T follicular helper cell (primary cell): ENCODE data around the gene ANKMY1.

ENCODE experiments used
- DNase-seq: peaks from one replicate; pipeline ENCODE4 v3.0.0-alpha.2; 2020; ENCODE audit warnings: low read depth

Gene ANKMY1

GRCh38 chr2:240472078-240472790 is 85.6 kb downstream of the ANKMY1 start:
- no peak for DNase-seq

DNA sequence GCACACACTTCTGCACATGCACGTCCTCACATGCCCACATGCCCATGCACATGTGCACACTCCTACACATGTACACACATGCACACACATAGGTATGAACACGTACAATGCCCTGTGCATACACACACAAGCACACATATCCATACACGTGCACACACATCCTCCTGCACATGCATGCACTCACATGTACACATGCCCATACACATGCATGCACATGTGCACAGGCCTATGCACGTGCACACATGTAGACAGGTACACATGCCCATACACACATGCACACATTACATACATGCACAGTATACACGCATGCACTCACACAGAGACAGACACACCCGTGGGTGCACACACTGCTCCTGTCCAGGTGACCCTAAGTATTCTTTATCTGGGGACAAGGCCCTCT is 88.0 kb downstream of the ANKMY1 start:
- DNase-seq: no peak

- no peak for DNase-seq
Observed at GRCh38 chr2:240469239-240469636, 88.5 kb downstream of the ANKMY1 start.

GRCh38 chr2:240468303-240469238 is 89.2 kb downstream of the ANKMY1 start:
- no peak for DNase-seq

- no peak for DNase-seq
Observed at GRCh38 chr2:240467659-240468302, 90.0 kb downstream of the ANKMY1 start.

DNA sequence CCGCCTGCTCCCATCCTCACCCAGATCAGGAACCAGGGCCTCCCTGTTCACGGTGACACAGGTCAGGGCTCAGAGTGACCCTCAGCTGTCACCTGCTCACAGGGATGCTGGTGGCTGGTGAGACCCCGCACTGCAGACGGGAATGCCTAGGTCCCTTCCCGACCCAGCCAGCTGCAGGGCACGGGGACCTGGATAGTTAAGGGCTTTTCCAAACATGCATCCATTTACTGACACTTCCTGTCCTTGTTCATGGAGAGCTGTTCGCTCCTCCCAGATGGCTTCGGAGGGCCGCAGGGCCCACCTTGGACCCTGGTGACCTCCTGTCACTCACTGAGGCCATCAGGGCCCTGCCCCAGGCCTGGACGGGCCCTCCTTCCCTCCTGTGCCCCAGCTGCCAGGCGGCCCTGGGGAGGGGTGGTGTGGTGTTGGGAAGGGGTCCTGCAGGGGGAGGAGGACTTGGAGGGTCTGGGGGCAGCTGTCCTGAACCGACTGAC is 90.6 kb downstream of the ANKMY1 start:
- DNase-seq: no peak

DNA sequence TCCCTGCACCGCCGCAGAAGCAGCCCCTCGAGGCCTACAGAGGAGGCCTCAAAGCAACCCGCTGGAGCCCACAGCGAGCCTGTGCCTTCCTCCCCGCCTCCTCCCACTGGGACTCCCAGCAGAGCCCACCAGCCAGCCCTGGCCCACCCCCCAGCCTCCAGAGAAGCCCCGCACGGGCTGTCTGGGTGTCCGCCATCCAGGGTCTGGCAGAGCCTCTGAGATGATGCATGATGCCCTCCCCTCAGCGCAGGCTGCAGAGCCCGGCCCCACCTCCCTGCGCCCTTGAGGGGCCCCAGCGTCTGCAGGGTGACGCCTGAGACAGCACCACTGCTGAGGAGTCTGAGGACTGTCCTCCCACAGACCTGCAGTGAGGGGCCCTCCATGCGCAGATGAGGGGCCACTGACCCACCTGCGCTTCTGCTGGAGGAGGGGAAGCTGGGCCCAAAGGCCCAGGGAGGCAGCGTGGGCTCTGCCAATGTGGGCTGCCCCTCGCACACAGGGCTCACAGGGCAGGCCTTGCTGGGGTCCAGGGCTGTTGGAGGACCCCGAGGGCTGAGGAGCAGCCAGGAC is 91.1 kb downstream of the ANKMY1 start:
- no peak for DNase-seq

DNA sequence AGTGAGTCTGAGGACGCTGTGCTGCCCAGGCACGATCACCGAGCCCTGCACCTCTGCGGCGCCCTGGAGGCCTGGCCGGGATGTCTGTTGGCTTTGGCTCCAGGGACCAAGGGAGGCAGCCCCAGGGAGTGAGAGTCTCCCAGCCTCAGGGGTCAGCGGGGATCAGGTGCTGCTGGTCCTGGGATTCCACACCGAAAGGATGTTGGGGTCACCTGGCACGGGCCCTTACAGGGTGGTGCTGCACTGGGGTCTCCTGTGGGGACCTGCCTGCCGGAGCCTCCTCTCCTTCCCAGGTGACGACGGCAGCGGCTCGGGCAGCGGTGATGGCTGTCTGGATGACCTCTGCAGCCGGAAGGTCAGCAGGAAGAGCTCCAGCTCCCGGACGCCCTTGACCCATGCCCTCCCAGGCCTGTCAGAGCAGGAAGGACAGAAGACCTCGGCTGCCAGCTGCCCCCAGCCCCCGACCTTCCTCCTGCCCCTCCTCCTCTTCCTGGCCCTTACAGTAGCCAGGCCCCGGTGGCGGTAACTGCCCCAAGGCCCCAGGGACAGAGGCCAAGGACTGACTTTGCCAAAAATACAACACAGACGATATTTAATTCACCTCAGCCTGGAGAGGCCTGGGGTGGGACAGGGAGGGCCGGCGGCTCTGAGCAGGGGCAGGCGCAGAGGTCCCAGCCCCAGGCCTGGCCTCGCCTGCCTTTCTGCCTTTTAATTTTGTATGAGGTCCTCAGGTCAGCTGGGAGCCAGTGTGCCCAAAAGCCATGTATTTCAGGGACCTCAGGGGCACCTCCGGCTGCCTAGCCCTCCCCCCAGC is 91.8 kb downstream of the ANKMY1 start:
- DNase-seq: no peak

GRCh38 chr2:240465268-240465764 is 92.5 kb downstream of the ANKMY1 start:
- DNase-seq: no peak

DNA sequence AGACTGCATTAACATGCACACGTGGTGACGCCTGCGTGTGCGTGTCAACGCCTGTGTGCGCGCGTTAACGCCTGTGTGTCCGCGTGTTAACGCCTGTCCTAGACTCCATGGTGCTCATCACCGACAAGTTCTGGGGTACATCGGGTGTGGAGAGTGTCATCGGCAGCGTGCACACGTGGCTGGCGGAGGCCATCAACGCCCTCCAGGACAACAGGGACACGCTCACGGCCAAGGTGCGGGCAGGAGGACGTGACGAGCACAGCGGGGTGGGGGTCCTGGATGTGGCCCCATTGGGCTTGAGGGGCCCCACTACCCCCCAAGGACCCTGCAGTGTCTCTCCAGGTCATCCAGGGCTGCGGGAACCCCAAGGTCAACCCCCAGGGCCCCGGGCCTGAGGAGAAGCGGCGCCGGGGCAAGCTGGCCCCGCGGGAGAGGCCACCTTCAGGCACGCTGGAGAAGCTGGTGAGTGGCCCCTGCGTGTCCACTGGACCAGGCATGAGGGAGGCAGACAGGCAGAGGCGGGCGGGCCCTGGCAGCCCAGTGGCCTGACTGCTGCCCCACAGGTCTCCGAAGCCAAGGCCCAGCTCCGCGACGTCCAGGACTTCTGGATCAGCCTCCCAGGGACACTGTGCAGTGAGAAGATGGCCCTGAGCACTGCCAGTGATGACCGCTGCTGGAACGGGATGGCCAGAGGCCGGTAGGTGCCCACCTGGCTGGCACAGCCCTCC is 93.1 kb downstream of the ANKMY1 start:
- DNase-seq: no peak

DNA sequence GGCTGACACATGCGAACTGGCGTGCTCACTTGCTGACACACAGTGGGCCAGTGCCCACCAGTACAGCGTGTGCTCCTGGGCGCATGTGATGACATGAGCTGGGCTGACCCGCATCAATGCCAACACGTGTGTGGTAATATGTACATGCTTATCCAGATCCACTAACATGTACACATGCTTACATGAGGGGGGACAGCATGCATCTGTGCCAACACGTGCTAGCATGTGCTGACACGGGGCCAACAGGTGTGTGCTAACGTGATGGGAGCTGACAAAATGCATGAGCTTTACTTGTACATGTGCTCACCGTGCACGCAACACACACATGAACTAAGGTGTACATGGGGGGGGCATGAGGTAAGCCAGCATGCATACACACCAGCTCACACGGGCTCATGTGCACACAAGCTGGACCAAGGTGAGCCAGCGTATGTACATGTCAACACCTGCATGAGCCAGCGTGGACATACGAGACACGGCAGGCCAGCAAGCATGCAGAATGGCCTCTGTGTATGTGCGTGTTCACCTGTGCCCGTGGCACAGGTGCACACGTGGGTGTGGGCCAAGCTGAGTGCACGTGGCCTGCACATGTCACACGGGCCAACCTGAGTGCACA is 93.8 kb downstream of the ANKMY1 start:
- DNase-seq: no peak

DNA sequence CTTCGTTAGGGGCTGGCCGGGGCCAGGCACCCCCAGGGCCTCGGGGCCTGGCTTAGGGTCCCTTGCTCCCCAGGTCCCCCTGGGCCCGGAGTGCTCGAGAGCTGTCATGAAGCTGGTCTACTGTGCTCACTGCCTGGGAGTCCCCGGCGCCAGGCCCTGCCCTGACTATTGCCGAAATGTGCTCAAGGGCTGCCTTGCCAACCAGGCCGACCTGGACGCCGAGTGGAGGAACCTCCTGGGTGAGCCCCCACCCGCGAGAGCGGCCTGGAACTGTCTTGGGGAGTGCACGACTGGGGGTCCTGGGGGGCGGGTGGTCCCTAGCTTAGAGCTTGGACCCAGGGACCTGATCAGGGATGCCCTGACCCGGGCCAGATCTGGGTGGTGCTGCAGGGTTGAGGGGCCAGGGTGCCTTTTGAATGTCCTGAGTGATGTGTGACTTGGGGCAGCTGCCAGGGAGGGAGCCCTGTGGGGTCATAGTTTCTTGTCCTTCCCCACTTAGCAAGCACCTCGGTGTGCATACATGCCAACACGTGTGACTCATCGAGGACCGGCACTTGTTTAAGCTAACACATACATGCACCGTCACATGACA is 94.4 kb downstream of the ANKMY1 start:
- no peak for DNase-seq

GRCh38 chr2:240462707-240463273 is 95.0 kb downstream of the ANKMY1 start:
- DNase-seq: no peak

- DNase-seq: no peak
Observed at GRCh38 chr2:240462073-240462706, 95.6 kb downstream of the ANKMY1 start.

DNA sequence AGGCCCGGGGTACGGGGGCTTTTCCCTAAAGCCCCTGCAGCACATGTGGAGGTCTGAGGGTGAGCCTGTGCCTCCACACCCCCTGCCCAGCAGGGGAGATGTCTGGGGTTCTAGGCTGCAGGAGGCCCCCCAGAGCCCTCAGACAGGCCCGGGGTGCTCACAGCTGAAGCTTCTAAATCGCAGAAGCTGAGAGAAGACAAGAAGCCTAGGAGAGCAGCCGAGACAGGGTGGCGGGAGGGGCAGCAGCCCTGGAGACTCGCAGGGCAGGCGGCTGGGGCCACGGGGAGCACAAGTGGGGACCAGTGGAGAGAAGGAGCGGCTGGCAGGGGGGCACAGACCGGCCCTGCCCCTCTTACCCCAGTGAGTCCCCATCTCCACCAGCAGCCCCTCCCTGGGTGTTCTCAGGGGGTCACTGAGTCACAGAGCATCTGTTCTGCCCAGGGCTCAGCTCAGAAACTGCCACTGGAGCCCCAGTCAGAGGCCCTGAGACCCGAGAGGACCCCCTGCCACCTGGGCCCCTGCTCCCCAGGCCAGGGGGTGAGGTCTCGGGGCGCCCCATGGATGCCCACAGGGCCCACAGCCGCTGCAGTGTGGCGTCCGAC is 96.2 kb downstream of the ANKMY1 start:
- DNase-seq: no peak

GRCh38 chr2:240460781-240461431 is 96.9 kb downstream of the ANKMY1 start:
- DNase-seq: no peak

GRCh38 chr2:240460253-240460711 is 97.5 kb downstream of the ANKMY1 start:
- DNase-seq: no peak
